NB4 (cell line): ENCODE data around the gene NAT8L.

Source experiments
- CTCF ChIP-seq: IDR thresholded peaks from one replicate; pipeline ENCODE4 v1.5.1; 2012; ENCODE audit warnings: low read depth, low read length
- POLR2A ChIP-seq: IDR thresholded peaks from 2 replicates; pipeline ENCODE4 v1.6.1; 2011; ENCODE audit warnings: mild to moderate bottlenecking; ENCODE audit not compliant: insufficient read length; ENCODE audit errors: extremely low read depth
- TF ChIP-seq, protein P1 (sequence below): IDR thresholded peaks from 2 replicates; pipeline ENCODE4 v1.6.1; 2011; ENCODE audit warnings: low read depth, low read length

- TF ChIP-seq POLR2A (no peak), CTCF (no peak)
- TF ChIP-seq, protein P1, sequence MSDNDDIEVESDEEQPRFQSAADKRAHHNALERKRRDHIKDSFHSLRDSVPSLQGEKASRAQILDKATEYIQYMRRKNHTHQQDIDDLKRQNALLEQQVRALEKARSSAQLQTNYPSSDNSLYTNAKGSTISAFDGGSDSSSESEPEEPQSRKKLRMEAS, result no peak
These were observed 4.6 kb downstream of the NAT8L start for GRCh38 chr4:2063557-2064275.
